Measurements from ENCODE around the gene GNAT3. TPM values are rescaled to one million over a fixed set of nuclear protein-coding genes. Genes with fewer than 3 reads are reported as not detected.

GNAT3 gene
- polyA plus RNA-seq, 4 donors, result 0.49 to 3.8 (median 1.2) TPM

GRCh38 chr7:80520199-80520598, 8.3 kb upstream of the GNAT3 start:
- Histone ChIP-seq H3K9me3 (ENCODE audit: control insufficient read depth in 2 of 2, insufficient read depth in 1 of 2, low read depth in 1 of 2, low read length in 1 of 2) (no peaks in the 10 kb centered on the region), H3K4me3 (ENCODE audit: low read depth in 1 of 3, low read length in 3 of 3) (no peak overlapping the region), H3K4me1 (ENCODE audit: control insufficient read depth in 3 of 3, insufficient read depth in 2 of 3, low read depth in 1 of 3, low read length in 2 of 3) (peaks cover 0 to 5% (median 5%) of the 10 kb centered on the region in 3 donors), H3K36me3 (ENCODE audit: control insufficient read depth in 3 of 3, insufficient read depth in 2 of 3, low read depth in 1 of 3, low read length in 3 of 3) (no peaks in the 10 kb centered on the region), H3K27me3 (ENCODE audit: control insufficient read depth in 3 of 3, insufficient read depth in 3 of 3, low read length in 3 of 3) (no peaks in the 10 kb centered on the region), H3K27ac (ENCODE audit: low read depth in 1 of 3, low read length in 2 of 3) (no peak overlapping the region)
- FAIRE-seq, result no peak
- DNase-seq, result peak in 1 of 2 donors; percentile 32
- 57 to 83% (median 63%) methylated on average over 2 of the region's 2 CpGs for WGBS, 3 donors

GRCh38 chr7:80517282-80517747, 5.5 kb upstream of the GNAT3 start:
- peak; percentile 14 to 33 for DNase-seq
- H3K4me1 ChIP-seq (ENCODE audit: control insufficient read depth in 3 of 3, insufficient read depth in 2 of 3, low read depth in 1 of 3, low read length in 2 of 3), result peaks cover 0 to 5% (median 5%) of the 10 kb centered on the region in 3 donors
- 41 to 75% (median 58%) methylated on average over 4 of the region's 4 CpGs for WGBS, 3 donors
- H3K36me3 ChIP-seq (ENCODE audit: control insufficient read depth in 3 of 3, insufficient read depth in 2 of 3, low read depth in 1 of 3, low read length in 3 of 3), result no peaks in the 10 kb centered on the region
- H3K27me3 ChIP-seq (ENCODE audit: control insufficient read depth in 3 of 3, insufficient read depth in 3 of 3, low read length in 3 of 3), result no peaks in the 10 kb centered on the region
- FAIRE-seq, result no peak
- no peak overlapping the region for H3K27ac ChIP-seq (ENCODE audit: low read depth in 1 of 3, low read length in 2 of 3)
- H3K9me3 ChIP-seq (ENCODE audit: control insufficient read depth in 2 of 2, insufficient read depth in 1 of 2, low read depth in 1 of 2, low read length in 1 of 2), result no peaks in the 10 kb centered on the region
- H3K4me3 ChIP-seq (ENCODE audit: low read depth in 1 of 3, low read length in 3 of 3), result no peak overlapping the region

GRCh38 chr7:80515298-80515697, 3.4 kb upstream of the GNAT3 start:
- DNase-seq (no peak), FAIRE-seq (no peak)
- no peaks in the 10 kb centered on the region for H3K9me3 ChIP-seq (ENCODE audit: control insufficient read depth in 2 of 2, insufficient read depth in 1 of 2, low read depth in 1 of 2, low read length in 1 of 2)
- peaks cover 0 to 5% (median 5%) of the 10 kb centered on the region in 3 donors for H3K4me1 ChIP-seq (ENCODE audit: control insufficient read depth in 3 of 3, insufficient read depth in 2 of 3, low read depth in 1 of 3, low read length in 2 of 3)
- no peak overlapping the region for H3K4me3 ChIP-seq (ENCODE audit: low read depth in 1 of 3, low read length in 3 of 3)
- no peaks in the 10 kb centered on the region for H3K36me3 ChIP-seq (ENCODE audit: control insufficient read depth in 3 of 3, insufficient read depth in 2 of 3, low read depth in 1 of 3, low read length in 3 of 3)
- H3K27ac ChIP-seq (ENCODE audit: low read depth in 1 of 3, low read length in 2 of 3), result no peak overlapping the region
- no peaks in the 10 kb centered on the region for H3K27me3 ChIP-seq (ENCODE audit: control insufficient read depth in 3 of 3, insufficient read depth in 3 of 3, low read length in 3 of 3)

- FAIRE-seq (peak; percentile 47), DNase-seq (no peak)
- no peak overlapping the region for H3K4me3 ChIP-seq (ENCODE audit: low read depth in 1 of 3, low read length in 3 of 3)
- no peaks in the 10 kb centered on the region for H3K4me1 ChIP-seq (ENCODE audit: control insufficient read depth in 3 of 3, insufficient read depth in 2 of 3, low read depth in 1 of 3, low read length in 2 of 3)
- no peaks in the 10 kb centered on the region for H3K36me3 ChIP-seq (ENCODE audit: control insufficient read depth in 3 of 3, insufficient read depth in 2 of 3, low read depth in 1 of 3, low read length in 3 of 3)
- no peak overlapping the region for H3K27ac ChIP-seq (ENCODE audit: low read depth in 1 of 3, low read length in 2 of 3)
- 87 to 91% (median 91%) methylated on average over 3 of the region's 3 CpGs for WGBS, 3 donors
- H3K27me3 ChIP-seq (ENCODE audit: control insufficient read depth in 3 of 3, insufficient read depth in 3 of 3, low read length in 3 of 3), result no peaks in the 10 kb centered on the region
- no peaks in the 10 kb centered on the region for H3K9me3 ChIP-seq (ENCODE audit: control insufficient read depth in 2 of 2, insufficient read depth in 1 of 2, low read depth in 1 of 2, low read length in 1 of 2)
Measured at GRCh38 chr7:80510021-80510420, 1.8 kb downstream of the GNAT3 start.

GRCh38 chr7:80508440-80508839, 3.4 kb downstream of the GNAT3 start:
- Histone ChIP-seq H3K4me1 (ENCODE audit: control insufficient read depth in 3 of 3, insufficient read depth in 2 of 3, low read depth in 1 of 3, low read length in 2 of 3) (no peaks in the 10 kb centered on the region), H3K4me3 (ENCODE audit: low read depth in 1 of 3, low read length in 3 of 3) (no peak overlapping the region), H3K27ac (ENCODE audit: low read depth in 1 of 3, low read length in 2 of 3) (no peak overlapping the region), H3K9me3 (ENCODE audit: control insufficient read depth in 2 of 2, insufficient read depth in 1 of 2, low read depth in 1 of 2, low read length in 1 of 2) (no peaks in the 10 kb centered on the region), H3K36me3 (ENCODE audit: control insufficient read depth in 3 of 3, insufficient read depth in 2 of 3, low read depth in 1 of 3, low read length in 3 of 3) (no peaks in the 10 kb centered on the region), H3K27me3 (ENCODE audit: control insufficient read depth in 3 of 3, insufficient read depth in 3 of 3, low read length in 3 of 3) (no peaks in the 10 kb centered on the region)
- FAIRE-seq, result no peak
- 87 to 93% (median 88%) methylated on average over 6 of the region's 6 CpGs for WGBS, 3 donors
- DNase-seq, result no peak

GRCh38 chr7:80505900-80506500, 5.9 kb downstream of the GNAT3 start:
- Histone ChIP-seq H3K4me1 (ENCODE audit: control insufficient read depth in 3 of 3, insufficient read depth in 2 of 3, low read depth in 1 of 3, low read length in 2 of 3) (no peaks in the 10 kb centered on the region), H3K27ac (ENCODE audit: low read depth in 1 of 3, low read length in 2 of 3) (no peak overlapping the region), H3K36me3 (ENCODE audit: control insufficient read depth in 3 of 3, insufficient read depth in 2 of 3, low read depth in 1 of 3, low read length in 3 of 3) (no peaks in the 10 kb centered on the region), H3K27me3 (ENCODE audit: control insufficient read depth in 3 of 3, insufficient read depth in 3 of 3, low read length in 3 of 3) (no peaks in the 10 kb centered on the region), H3K9me3 (ENCODE audit: control insufficient read depth in 2 of 2, insufficient read depth in 1 of 2, low read depth in 1 of 2, low read length in 1 of 2) (no peaks in the 10 kb centered on the region), H3K4me3 (ENCODE audit: low read depth in 1 of 3, low read length in 3 of 3) (no peak overlapping the region)
- DNase-seq (no peak), FAIRE-seq (no peak)
- 83 to 94% (median 91%) methylated on average over 7 of the region's 7 CpGs for WGBS, 3 donors

GRCh38 chr7:80500325-80500724, 11.5 kb downstream of the GNAT3 start:
- Histone ChIP-seq H3K27me3 (ENCODE audit: control insufficient read depth in 3 of 3, insufficient read depth in 3 of 3, low read length in 3 of 3) (no peaks in the 10 kb centered on the region), H3K36me3 (ENCODE audit: control insufficient read depth in 3 of 3, insufficient read depth in 2 of 3, low read depth in 1 of 3, low read length in 3 of 3) (no peaks in the 10 kb centered on the region), H3K4me3 (ENCODE audit: low read depth in 1 of 3, low read length in 3 of 3) (no peak overlapping the region), H3K9me3 (ENCODE audit: control insufficient read depth in 2 of 2, insufficient read depth in 1 of 2, low read depth in 1 of 2, low read length in 1 of 2) (no peaks in the 10 kb centered on the region), H3K27ac (ENCODE audit: low read depth in 1 of 3, low read length in 2 of 3) (no peak overlapping the region), H3K4me1 (ENCODE audit: control insufficient read depth in 3 of 3, insufficient read depth in 2 of 3, low read depth in 1 of 3, low read length in 2 of 3) (peaks cover 0 to 4% (median 0%) of the 10 kb centered on the region in 3 donors)
- FAIRE-seq (no peak), DNase-seq (no peak)
- WGBS, 3 donors, result 94 to 97% (median 96%) methylated on average over 1 of the region's 1 CpG

GRCh38 chr7:80499350-80499953, 12.4 kb downstream of the GNAT3 start:
- H3K27me3 ChIP-seq (ENCODE audit: control insufficient read depth in 3 of 3, insufficient read depth in 3 of 3, low read length in 3 of 3), result no peaks in the 10 kb centered on the region
- no peak overlapping the region for H3K4me3 ChIP-seq (ENCODE audit: low read depth in 1 of 3, low read length in 3 of 3)
- FAIRE-seq (no peak), DNase-seq (peak; percentile 43 to 82)
- H3K27ac ChIP-seq (ENCODE audit: low read depth in 1 of 3, low read length in 2 of 3), result peak overlapping the region in 2 of 3 donors; percentile 57 to 58
- peaks cover 0 to 4% (median 0%) of the 10 kb centered on the region in 3 donors for H3K4me1 ChIP-seq (ENCODE audit: control insufficient read depth in 3 of 3, insufficient read depth in 2 of 3, low read depth in 1 of 3, low read length in 2 of 3)
- H3K9me3 ChIP-seq (ENCODE audit: control insufficient read depth in 2 of 2, insufficient read depth in 1 of 2, low read depth in 1 of 2, low read length in 1 of 2), result no peaks in the 10 kb centered on the region
- WGBS, 3 donors, result 61 to 69% (median 67%) methylated on average over 1 of the region's 1 CpG
- no peaks in the 10 kb centered on the region for H3K36me3 ChIP-seq (ENCODE audit: control insufficient read depth in 3 of 3, insufficient read depth in 2 of 3, low read depth in 1 of 3, low read length in 3 of 3)
